NCI-H1694 (cell line): ENCODE data around the gene EPHB3.

ENCODE experiments used
- DNase-seq: peaks from one replicate; lab custom pipeline; 2025; lab: John Stamatoyannopoulos, UW

The EPHB3 gene

DNA sequence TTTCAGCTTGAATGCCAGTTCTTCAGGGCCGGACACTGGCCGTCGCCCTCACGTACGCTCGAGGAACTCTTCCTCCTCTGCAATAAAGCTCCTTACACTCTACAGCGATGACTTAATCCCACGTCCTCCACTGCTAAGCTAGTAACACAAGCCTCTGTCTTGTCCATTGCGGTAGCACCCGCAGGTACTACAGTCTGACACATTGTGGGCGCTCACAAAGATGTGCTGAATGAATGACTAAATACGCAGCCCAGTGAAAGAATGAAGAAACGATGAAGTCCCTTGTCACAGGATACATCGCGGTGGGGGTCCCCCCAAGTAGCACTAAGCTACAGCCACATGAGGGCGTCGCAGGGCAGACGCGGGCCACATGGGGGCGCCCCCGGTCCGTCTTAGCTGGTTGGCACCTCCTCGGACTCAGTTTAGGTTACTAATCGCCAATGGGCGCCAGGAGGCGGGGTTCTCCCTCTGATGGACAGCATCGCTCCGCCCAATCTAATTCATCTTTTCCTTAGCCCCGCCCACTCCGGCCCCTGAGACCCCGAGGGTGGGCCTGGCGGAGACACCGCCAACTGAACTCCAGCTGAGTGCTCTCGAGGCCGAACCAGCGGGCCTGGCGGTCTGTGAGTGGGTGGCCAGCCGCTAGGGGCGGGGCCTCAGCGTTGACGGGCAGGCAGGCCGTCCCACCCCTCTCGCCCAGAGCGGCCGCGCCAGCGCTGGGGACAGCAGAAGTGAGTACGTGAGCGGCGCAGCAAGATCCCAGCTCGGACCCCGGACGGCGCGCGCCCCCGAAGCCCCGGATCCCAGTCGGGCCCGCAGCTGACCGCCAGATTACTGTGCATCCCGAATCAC, at the start of gene EPHB3:
Gene EPHB3, plus strand, starts transcription at position 725 of the 852 bp plus-strand sequence. CDS start 451 bp downstream, outside the sequence.
- DNase-seq = peak; percentile 99

- DNase-seq = no peak
Observed at GRCh38 chr3:184512621-184513020, 49.0 kb upstream of the EPHB3 start.

DNA sequence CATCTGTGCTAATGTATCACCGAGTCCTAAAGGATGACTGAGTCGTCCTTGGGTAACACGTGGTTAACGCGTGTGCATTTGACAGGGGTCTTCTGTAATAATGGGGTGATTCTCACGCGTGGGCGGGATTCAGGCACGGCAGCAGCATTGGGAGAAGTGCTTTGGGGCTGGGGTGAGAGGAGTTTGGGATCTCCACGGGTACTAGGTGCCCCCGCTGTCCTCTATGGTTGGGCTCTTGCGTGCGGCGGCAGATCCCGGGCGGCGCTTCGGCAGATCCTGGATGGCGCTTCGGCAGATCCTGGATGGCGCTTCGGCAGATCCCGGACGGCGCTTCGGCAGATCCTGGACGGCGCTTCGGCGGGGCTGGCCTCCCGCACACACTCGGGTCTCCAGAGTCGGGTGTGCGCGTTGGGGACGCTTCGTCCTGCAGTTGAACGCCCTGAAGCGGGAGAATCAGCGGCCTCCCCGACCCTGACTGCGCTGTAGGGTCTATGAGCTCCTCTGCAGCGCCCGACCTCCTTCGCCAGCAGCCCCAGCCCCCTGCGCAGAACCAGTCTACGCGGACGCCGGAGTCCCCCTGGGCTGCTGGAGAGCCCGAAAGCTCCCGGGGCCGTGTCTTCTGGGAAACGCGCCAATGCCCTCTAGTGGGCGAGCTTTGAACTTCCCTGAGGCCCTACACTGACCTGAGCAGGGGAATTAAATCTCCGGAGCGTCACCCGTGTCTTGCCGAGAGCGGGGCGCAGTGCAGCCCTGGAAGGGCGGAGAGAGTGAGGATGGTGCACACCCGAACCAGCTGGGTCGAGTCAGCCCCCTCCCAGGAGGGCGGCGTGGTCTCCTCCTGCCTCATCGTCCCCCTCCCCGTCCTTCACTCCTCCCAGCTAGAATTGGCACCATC, 48.1 kb upstream of the EPHB3 start:
- peak; percentile 78 for DNase-seq

DNA sequence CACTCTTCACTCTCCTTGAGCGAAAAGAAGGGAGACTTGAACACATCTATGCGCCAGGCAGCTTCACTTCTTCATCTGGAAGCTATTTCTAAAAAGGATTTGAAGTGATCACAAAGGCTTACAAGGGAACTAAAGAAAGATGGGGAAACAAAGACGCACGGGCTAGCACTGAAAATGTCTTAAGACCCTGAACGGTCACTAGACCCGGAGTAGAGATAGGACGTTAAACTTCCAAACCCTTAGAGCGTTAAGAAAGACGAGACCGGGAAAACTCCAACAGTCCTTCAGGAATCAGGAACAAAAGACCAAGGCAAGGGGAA, 47.5 kb upstream of the EPHB3 start:
- no peak for DNase-seq

DNA sequence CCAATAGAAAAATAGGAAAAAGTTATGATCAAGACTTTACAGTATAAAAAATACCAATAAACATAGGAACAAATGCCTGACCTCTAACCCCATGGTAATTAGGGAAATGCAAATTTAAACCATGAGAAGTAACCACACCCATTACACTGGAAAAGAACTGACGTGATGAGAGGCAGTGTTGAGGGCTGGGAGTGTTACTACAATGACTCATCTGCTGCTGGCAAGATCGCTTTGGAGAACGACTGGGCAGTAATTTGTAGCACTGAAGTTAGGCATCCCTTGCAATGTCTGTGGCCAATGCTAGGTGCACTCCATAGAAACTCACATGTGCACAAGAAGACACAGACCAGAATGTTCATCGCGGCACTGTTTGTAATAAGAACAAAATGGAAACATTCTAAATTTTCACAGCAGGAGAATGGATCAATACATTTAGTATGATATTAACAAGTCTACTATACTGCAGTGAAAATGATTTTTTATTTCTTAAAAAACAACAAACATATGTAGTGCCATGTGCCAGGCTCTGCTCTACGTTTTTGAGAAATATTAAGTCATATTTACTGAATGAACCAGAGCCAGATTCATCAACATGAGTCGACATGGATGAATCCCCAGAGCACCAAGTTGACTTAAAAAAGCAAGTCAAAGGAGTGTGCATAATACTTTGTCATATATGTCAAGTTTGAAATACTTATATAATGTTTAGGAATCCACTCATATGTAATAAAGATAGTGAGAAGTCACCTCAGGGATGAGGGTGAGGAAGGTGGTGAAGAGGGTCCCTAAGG, 37.6 kb upstream of the EPHB3 start:
- DNase-seq = no peak

- no peak for DNase-seq
Observed at GRCh38 chr3:184524981-184525336, 36.6 kb upstream of the EPHB3 start.

GRCh38 chr3:184525337-184526087, 36.1 kb upstream of the EPHB3 start:
- no peak for DNase-seq

GRCh38 chr3:184526088-184526433, 35.5 kb upstream of the EPHB3 start:
- no peak for DNase-seq

- DNase-seq = no peak
Observed at GRCh38 chr3:184531626-184532280, 29.8 kb upstream of the EPHB3 start.

DNA sequence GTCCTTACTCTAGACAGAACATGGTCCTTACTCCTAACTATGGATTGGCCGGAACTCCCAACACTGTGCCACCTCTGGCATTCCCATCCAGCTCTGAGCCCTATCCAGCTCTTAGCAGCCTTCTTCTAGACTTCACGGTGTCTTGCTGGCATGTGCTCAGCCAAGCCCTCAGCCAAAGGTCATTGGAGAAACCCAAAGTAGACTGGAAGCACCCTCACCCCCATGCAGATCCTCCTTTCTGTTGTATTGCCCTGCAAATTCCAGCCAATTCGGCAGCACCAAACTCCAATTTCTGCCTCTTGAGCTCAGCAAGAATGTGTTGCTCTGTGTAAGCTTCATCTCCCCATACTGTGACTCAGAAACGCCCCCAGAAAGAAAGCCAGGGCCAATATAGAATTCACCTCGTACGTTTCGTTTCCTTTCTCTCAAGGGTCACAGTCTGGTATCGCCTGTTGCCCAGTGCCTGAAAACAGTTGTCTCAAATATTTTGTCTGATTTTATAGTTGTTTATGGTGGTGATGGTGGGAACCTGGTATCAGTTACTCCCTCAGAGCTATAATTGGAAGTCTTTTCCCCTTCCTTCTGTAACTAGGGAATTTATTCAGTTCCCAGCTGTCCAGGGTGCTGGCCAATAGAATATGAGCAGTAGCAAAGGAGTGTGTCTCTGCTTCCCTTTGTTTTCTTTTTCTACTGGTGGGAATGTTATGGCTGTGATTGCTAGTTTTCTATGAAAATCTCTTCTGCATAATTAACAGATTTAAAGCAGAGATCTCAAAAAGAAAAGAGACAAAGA, 28.4 kb upstream of the EPHB3 start:
- DNase-seq = no peak

DNA sequence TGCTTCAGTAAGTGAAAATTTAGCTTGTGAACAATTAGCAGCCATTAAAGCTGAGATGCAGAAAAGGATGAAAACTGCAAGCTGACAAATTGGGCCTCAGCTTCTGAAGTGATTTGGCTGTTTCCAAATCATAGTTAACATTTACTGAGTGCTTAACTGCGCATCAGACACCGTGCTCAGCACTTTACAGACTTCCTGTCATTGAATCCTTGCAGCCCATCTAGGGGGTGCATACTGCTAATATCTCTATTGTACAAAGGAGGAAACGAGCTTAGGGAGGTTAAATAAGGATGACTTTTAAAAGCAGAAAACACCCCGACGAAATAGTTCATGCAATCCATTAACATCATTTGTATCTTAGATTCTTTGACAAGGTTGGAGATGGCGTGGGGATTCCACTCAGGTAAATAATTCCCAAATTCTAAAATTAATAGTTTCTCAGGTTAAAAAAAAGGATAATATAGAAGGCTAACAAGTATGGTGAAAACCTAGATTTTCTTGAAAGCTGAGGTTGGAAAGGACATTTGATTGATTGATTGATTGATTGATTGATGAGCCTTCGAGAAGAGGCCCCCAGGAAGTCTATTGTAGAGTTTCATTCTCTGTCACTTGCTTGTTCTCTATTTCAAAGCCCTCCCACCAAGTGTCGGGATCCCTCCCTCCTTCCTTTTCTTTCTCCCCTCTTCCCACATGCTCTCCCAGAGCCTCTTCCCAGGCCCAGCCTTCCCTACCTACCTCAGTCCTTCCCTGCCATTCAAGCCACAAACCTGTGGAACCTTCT, 23.5 kb upstream of the EPHB3 start:
- no peak for DNase-seq

DNA sequence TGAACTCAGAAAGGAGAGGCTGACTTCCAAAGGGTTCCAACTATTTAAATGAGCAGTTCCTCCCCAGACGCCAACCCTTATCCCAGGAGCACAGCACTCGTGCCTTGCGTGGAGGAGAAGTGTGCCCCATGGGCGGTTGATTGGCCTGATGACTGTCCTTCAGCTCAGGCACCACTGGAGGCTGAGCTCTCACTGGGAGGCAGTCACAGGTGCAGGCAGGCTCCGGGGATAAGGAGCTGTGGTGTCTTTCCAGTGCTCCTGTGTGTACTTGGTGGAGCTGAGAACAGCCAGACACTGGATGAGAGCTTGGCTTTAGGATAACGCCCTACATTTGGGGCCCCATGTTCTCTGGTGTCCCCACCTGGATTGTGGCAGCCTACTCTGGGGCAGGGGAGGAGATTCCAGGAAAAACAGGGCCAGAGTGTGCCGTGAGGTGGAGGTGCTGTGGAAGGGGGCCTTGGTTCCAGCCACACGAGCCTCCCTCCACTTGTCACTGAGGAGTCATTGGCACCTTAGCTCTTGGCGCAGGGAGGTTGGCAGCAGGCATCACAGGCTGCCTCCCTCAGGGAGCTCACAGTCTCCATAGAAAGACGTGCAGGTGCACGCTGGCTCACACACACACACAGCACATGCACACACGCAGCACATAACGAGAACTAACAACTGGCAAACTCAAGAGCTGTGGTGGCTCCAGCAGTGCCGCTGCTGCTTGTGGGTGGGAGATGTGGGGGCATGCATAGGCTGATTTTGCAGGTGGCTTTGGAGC, 22.7 kb upstream of the EPHB3 start:
- no peak for DNase-seq

- no peak for DNase-seq
Observed at GRCh38 chr3:184539801-184540435, 21.7 kb upstream of the EPHB3 start.

DNA sequence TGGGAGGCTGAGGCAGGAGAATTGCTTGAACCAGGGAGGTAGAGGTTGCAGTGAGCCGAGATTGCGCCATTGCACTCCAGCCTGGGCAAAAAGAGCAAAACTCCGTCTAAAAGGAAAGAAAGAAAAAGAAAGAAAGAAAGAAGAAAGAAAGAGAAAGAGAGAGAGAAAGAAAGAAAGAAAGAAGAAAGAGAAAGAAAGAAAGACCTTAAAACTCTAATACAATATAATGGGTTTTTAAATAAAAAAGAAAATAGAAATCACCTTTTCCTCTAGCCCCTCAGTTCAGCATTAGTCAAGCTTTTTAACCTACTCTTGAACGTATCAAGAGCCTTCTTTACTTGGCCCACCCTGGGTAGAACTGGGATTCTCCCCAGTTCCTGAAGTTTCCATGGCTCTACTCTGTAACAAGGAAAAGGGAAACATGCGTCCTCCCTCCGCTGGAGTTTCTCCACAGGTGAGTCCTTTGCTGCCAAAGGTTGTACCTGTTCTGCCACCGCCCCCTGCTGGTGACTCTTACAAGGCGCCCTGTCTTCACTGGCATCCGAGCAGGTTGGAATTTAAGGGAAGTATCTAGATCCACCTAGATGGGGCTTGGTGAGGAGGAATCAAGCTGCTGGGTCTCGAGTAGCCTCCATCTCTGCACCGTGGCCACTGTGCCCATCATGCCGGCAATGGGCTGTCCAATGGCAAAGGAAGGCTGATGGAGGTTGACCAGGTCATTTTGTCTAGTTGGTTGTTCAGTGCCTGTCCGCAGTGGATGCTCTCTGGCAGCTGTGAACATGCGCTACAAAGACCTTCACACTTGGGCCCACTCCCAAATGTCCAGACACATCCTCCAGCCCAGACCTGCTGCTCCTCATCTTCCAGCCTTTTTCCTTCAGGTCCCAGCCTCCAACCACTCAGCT, 20.6 kb upstream of the EPHB3 start:
- DNase-seq = peak; percentile 68

DNA sequence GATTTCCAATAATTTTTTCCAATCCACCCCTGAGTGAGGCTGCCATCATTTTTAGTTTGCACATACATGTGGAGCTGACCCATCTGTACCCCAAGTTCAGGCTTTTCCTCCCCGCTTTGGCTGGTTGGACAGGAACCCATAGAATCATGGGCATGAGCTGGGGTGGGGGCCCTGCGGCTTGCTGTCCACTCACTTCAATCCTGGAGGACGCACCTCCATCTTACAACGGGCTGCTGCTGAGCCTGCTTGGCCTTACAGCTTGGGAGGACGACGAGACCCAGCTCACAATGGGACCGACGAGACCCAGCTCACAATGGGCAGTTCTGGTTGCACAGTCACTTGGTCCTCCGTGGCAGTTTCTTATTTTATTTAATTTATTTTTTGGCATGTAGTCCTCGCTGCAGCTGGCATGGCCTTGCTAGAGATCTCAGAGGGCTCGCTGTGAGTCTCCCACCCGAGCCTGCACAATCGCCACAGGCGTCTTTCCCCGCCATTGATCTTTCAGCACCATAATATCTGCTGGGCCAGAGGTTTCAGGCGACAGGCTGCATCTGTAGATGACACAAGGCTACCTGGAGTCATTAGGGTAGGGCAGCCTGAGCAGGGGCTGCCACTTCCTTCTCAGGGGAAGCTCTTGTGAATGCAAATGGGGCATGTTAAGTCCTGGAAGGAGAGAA, 19.6 kb upstream of the EPHB3 start:
- DNase-seq = no peak

- DNase-seq = no peak
Observed at GRCh38 chr3:184542577-184542976, 19.0 kb upstream of the EPHB3 start.

DNA sequence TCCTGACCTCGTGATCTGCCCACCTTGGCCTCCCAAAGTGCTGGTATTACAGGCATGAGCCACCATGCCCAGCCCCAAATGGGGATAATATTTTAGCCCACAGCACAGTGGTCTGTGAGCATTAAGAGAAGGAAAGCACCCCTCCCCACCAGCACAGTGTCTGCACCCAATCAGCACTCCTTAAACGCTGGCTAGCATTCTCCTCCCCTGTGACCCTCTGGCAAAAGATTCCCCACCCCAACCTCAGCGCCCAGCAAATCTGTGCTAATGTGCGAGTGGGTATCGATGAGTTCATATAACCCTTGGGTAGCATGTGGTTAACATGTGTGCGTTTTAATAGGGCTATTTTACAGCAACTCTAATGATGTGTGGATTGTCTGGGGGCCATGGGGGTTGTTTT, 18.3 kb upstream of the EPHB3 start:
- no peak for DNase-seq
